H54 (cell line): ENCODE results near the gene NEU1.
"Not testable (repeated sequence)": the region's sequence is repeated elsewhere in the genome, so short reads cannot be mapped to it uniquely, and the experiment has no call there.

Experiments
- DNase-seq: peaks from one replicate; pipeline ENCODE4 v3.0.0; 2011; ENCODE audit warnings: low spot score, mixed read lengths; ENCODE audit not compliant: insufficient read length
- FAIRE-seq: peaks from 3 replicates; lab custom pipeline; 2011; peaks lifted over from hg19 to GRCh38; lab: Jason Lieb, UNC
- POLR2A ChIP-seq: IDR thresholded peaks from 2 replicates; pipeline ENCODE4 v1.6.1; 2011; ENCODE audit warnings: low read depth, mild to moderate bottlenecking, low read length

The NEU1 gene

DNA sequence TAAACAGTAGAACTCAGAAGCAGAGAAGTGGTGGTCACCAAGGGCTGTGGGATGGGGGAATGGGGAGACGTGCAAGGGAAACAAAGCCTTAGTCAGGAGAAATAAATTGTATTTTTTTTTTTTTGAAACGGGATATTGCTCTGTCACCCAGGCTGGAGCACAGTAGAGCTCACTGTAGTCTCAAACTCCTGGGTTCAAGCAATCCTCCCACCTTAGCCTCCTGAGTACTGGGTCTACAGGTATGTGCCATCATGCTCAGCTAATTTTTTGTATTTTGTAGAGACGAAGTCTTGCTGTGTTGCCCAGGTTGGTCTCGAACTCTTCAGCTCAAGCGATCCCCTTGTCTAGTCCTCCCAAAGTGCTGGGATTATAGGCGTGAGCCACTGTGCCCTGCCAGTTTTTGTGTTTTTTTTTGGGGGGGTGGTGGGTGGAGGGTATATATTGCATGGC, 31.7 kb downstream of the NEU1 start:
- TF ChIP-seq POLR2A: no peak
- DNase-seq: no peak
- FAIRE-seq: no peak

DNA sequence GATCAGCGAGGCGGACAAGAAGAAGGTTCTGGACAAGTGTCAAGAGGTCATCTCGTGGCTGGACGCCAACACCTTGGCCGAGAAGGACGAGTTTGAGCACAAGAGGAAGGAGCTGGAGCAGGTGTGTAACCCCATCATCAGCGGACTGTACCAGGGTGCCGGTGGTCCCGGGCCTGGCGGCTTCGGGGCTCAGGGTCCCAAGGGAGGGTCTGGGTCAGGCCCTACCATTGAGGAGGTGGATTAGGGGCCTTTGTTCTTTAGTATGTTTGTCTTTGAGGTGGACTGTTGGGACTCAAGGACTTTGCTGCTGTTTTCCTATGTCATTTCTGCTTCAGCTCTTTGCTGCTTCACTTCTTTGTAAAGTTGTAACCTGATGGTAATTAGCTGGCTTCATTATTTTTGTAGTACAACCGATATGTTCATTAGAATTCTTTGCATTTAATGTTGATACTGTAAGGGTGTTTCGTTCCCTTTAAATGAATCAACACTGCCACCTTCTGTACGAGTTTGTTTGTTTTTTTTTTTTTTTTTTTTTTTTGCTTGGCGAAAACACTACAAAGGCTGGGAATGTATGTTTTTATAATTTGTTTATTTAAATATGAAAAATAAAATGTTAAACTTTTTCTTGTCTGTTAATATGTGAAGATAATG, 32.9 kb downstream of the NEU1 start:
- DNase-seq (no peak), FAIRE-seq (no peak)
- no peak for TF ChIP-seq POLR2A

DNA sequence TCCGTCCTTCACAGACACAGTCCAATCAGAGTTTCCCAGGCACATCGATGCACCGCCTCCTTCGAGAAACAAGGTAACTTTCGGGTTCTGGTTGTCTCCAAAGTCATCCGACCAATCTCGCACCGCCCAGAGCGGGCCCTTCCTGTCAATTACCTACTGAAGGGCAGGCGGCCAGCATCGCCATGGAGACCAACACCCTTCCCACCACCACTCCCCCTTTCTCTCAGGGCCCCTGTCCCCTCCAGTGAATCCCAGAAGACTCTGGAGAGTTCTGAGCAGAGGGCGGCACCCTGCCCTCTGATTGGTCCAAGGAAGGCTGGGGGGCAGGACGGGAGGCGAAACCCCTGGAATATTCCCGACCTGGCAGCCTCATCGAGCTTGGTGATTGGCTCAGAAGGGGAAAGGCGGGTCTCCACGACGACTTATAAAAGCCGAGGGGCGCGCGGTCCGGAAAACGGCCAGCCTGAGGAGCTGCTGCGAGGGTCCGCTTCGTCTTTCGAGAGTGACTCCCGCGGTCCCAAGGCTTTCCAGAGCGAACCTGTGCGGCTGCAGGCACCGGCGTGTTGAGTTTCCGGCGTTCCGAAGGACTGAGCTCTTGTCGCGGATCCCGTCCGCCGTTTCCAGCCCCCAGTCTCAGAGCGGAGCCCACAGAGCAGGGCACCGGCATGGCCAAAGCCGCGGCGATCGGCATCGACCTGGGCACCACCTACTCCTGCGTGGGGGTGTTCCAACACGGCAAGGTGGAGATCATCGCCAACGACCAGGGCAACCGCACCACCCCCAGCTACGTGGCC, 35.1 kb downstream of the NEU1 start, which contains the start of gene HSPA1B:
Gene HSPA1B (plus strand): TSS at position 453 of the 794 bp plus-strand sequence. CDS start 213 bp downstream, at position 666.
- peak; percentile 67 for FAIRE-seq
- peak; percentile 87 for DNase-seq
- peak; percentile 99 for TF ChIP-seq POLR2A

DNA sequence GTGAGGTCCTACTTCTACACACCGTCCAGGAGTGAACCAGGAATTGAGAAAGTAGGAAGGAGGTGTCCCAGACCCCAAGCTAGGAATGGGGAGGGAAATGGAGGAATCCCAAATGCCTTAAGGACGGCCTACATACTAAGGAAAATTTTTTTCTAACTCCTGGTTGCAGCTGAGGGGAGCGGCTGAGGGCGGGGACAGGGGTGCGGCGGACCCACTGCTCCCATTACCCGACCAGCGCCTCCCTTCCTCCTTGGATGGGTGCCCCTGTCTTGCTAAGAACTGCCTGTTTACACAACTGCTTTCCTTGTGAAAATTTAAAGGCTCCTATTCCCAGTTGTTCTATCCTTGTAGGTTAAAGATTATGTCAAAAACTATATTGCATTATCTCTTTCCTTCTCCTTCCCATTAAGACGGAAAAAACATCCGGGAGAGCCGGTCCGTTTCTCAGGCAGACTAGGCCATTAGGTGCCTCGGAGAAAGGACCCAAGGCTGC, 35.8 kb downstream of the NEU1 start:
- DNase-seq: peak; percentile 68
- no peak for FAIRE-seq
- TF ChIP-seq POLR2A: no peak

GRCh38 chr6:31825553-31825952, 37.1 kb downstream of the NEU1 start:
- FAIRE-seq (no peak), DNase-seq (no peak)
- TF ChIP-seq POLR2A: no peak

GRCh38 chr6:31823592-31824196, 38.9 kb downstream of the NEU1 start:
- DNase-seq, FAIRE-seq: not testable (repeated sequence)

DNA sequence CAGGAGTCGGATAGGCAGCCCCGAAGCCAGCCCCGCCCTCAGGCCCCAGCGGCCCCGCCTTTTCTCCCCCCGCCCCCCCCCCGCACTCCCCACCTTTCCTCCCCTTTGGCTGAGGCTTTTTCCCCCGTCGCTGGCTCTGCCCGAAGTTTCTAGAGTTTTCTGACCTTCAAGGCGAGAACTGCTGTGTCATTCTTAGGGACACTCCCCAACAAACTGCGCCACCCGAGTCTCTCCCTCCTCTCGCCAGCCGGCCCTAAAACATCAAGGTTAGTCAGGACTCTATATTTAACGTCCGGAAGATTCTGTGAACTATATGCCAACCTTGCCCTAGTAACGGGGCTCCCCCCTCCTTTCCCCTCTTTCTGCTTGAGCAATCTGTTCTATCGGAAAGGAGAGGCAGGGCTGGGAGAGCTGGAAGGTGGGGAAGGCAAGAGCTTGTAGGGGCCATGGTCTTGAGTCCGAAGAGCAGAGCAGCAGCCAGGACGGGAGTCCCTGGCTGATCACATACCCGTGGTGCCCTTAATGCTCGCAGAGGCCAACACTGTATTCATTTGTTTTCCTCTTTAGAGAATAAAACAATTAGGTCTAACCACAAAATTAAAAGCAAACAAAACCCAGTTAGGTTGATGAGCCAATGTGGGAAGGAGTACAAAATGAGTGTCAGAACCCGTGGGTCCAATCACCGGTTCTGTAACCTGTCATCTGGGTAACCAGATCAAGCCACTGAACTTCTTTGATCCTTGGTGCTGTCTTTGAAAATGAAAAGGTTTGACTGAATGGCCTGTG, 40.4 kb downstream of the NEU1 start:
- no peak for FAIRE-seq
- peak; percentile 61 for DNase-seq
- 0 out of 2 replicates have a peak, but pooled peaks have one; percentile 13 for TF ChIP-seq POLR2A

GRCh38 chr6:31821301-31822035, 41.2 kb downstream of the NEU1 start:
- no peak for FAIRE-seq
- peak; percentile 58 for TF ChIP-seq POLR2A

DNA sequence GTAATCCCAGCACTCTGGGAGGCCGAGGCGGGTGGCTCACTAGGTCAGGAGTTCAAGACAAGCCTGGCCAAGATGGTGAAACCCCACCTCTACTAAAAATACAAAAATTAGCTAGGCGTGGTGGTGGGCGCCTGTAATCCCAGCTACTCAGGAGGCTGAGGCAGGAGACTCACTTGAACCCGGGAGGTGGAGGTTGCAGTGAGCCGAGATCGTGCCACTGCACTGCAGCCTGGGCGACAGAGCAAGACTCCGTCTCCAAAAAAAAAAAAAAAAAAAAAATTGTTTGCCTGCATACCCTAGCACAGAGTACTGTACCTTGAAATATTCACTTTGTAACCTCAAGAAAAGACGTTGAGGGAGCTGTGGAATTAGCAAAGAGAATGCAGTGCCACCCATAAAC, 42.2 kb downstream of the NEU1 start:
- not testable (repeated sequence) for FAIRE-seq, DNase-seq

More at GRCh38 chr6:31821301-31822035, 41.2 kb downstream of the NEU1 start:
- no peak for DNase-seq

- FAIRE-seq (no peak), DNase-seq (no peak)
- no peak for TF ChIP-seq POLR2A
Observed at GRCh38 chr6:31819871-31820299, 42.7 kb downstream of the NEU1 start.

- DNase-seq, FAIRE-seq: not testable (repeated sequence)
Observed at GRCh38 chr6:31817929-31818511, 44.6 kb downstream of the NEU1 start.

DNA sequence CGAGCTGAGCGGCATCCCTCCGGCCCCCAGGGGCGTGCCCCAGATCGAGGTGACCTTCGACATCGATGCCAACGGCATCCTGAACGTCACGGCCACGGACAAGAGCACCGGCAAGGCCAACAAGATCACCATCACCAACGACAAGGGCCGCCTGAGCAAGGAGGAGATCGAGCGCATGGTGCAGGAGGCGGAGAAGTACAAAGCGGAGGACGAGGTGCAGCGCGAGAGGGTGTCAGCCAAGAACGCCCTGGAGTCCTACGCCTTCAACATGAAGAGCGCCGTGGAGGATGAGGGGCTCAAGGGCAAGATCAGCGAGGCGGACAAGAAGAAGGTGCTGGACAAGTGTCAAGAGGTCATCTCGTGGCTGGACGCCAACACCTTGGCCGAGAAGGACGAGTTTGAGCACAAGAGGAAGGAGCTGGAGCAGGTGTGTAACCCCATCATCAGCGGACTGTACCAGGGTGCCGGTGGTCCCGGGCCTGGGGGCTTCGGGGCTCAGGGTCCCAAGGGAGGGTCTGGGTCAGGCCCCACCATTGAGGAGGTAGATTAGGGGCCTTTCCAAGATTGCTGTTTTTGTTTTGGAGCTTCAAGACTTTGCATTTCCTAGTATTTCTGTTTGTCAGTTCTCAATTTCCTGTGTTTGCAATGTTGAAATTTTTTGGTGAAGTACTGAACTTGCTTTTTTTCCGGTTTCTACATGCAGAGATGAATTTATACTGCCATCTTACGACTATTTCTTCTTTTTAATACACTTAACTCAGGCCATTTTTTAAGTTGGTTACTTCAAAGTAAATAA, 45.3 kb downstream of the NEU1 start:
- DNase-seq, FAIRE-seq: not testable (repeated sequence)
